Measurements from ENCODE around the gene PARP15.
"Not testable (repeated sequence)": the region's sequence is repeated elsewhere in the genome, so short reads cannot be mapped to it uniquely, and the experiment has no call there.

Gene PARP15

GRCh38 chr3:122615303-122615702 lies 37.9 kb downstream of the PARP15 start:
- in situ Hi-C loops (cut with HindIII; ENCODE audit: low sequenced_read_pairs), result no loop called here

DNA sequence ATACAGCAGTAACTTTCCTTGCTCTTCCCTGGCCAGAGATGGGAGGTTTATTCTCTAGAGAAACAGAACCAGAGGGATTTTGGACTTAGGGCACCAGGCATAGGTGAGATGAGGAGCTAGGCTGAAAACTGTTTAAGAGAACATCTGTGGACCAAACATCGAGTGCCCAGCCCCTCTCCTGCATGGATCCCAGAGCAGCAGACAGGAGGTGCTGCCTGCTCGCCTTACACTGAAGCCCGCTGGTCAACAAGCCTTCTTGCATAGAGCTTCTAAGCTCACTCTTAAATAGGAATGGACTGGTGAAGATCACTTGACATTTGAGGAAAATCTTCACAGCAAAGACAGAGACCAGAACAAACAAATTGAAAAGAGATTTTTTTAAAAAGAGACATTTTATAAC lies 41.2 kb downstream of the PARP15 start:
- in situ Hi-C loops (cut with HindIII; ENCODE audit: low sequenced_read_pairs), result no loop called here

DNA sequence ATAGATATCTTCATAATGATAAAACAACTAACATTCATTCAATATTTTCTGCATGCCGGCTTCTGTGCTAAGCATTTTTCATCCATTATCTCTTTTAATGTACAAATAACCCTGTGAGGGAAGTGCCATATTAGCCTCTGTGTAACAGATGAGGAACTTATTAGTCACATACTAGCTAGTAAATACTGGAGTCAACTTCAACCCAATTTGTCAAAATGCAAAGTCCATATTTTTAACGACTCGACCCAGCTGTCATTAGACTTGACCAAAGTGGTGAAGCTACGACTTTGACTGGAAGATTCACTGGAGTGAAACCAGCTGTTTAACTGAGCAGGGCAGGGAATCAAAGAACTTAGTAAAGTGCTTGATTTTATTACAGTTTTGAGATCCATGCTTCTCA lies 41.6 kb downstream of the PARP15 start:
- in situ Hi-C loops (cut with HindIII; ENCODE audit: low sequenced_read_pairs), result no loop called here

- in situ Hi-C loops (cut with HindIII; ENCODE audit: low sequenced_read_pairs), result no loop called here
Observed at GRCh38 chr3:122620399-122620798, 42.9 kb downstream of the PARP15 start.

GRCh38 chr3:122621112-122621511 lies 43.7 kb downstream of the PARP15 start:
- in situ Hi-C loops (cut with HindIII; ENCODE audit: low sequenced_read_pairs), result no loop called here

GRCh38 chr3:122623031-122623829 lies 45.8 kb downstream of the PARP15 start:
- in situ Hi-C loops (cut with HindIII; ENCODE audit: low sequenced_read_pairs), result no loop called here

- in situ Hi-C loops (cut with HindIII; ENCODE audit: low sequenced_read_pairs), result no loop called here
Observed at GRCh38 chr3:122626515-122627180, 49.2 kb downstream of the PARP15 start.

GRCh38 chr3:122627301-122627700 lies 49.9 kb downstream of the PARP15 start:
- in situ Hi-C loops (cut with HindIII; ENCODE audit: low sequenced_read_pairs), result no loop called here

GRCh38 chr3:122628567-122628966 lies 51.1 kb downstream of the PARP15 start:
- in situ Hi-C loops (cut with HindIII; ENCODE audit: low sequenced_read_pairs), result no loop called here

DNA sequence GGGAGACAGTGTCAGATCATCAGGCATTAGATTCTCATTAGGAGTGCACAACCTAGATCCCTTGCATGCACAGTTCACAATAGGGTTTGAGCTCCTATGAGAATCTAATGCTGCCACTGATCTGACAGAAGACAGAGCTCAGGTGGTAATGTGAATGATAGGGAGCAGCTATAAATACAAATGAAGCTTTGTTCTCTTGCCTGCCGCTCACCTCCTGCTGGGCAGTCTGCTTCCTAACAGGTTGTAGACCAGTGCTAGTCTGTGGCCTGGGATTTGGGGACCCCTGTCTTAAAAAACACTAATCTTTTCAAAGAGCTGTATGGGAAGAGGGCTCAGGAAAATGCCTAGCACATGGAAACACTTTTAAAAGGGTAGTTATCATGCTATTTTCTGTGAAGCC lies 52.3 kb downstream of the PARP15 start:
- in situ Hi-C loops (cut with HindIII; ENCODE audit: low sequenced_read_pairs), result no loop called here

GRCh38 chr3:122635789-122636188 lies 58.3 kb downstream of the PARP15 start:
- in situ Hi-C loops (cut with HindIII; ENCODE audit: low sequenced_read_pairs), result no loop called here

DNA sequence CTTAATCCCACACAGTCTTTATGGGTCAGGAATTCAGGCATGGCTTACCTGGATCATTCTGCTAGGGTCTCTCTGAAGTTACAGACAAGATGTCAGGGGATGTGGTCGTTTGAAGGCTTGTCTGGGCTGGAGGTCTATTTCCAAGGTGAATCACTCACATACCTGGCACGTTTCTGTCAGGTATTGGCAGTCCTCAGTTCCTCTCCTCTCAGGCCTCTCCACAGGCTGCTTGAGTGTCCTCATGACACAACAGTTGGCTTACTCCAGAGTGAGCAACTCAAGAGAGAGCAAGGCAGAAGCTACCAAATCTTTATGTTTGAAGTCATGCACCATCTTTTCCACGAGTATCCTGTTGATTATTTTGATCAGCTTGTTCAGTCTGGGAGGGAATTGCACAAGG lies 59.2 kb downstream of the PARP15 start:
- in situ Hi-C loops (cut with HindIII; ENCODE audit: low sequenced_read_pairs), result no loop called here

GRCh38 chr3:122640437-122640999 lies 63.1 kb downstream of the PARP15 start:
- in situ Hi-C loops (cut with HindIII; ENCODE audit: low sequenced_read_pairs), result no loop called here

- in situ Hi-C loops (cut with HindIII; ENCODE audit: low sequenced_read_pairs), result no loop called here
Observed at GRCh38 chr3:122642935-122643334, 65.5 kb downstream of the PARP15 start.

DNA sequence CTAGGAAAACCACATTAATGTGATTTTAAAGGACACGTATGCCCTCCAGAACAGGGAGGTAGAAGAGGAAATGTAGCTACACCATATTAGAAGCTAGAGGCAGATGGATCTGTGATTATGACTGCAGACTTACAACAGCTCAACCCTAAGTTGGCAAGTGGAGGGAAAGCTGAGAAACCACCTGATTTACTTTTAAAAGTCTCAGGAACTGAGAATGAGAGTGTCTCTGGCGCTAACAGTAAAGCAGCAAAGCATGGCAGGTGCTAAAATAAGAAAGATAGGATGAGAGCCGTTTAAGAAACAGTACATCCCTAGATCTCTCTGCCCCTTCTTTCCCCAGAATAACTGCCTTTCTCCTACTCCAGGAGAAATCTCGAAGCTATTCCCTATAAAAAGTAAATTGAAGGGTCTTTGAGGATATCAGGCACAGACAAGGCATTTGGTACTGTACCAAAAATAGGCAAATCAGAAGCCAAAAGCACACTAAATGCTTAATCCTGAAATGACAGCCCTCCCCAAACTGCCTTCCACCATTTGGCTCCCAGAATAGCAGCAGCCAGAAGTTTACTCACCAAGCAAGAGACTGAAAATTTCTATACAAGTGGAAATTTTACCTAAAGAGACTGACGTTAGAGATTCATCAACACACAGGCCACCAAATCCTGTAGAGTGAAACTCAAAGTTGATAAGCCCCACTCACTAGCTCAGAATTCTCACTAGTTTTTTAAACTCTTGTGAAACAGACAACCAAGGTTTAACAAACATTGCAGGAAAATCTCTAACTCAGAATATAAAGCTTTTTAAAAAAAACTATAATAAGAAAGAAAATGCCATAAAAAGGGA lies 68.9 kb downstream of the PARP15 start:
- in situ Hi-C loops (cut with HindIII; ENCODE audit: low sequenced_read_pairs), result no loop called here

- in situ Hi-C loops (cut with HindIII; ENCODE audit: low sequenced_read_pairs), result not testable (repeated sequence)
Observed at GRCh38 chr3:122651233-122651907, 73.9 kb downstream of the PARP15 start.

- in situ Hi-C loops (cut with HindIII; ENCODE audit: low sequenced_read_pairs), result not testable (repeated sequence)
Observed at GRCh38 chr3:122651962-122652361, 74.5 kb downstream of the PARP15 start.

DNA sequence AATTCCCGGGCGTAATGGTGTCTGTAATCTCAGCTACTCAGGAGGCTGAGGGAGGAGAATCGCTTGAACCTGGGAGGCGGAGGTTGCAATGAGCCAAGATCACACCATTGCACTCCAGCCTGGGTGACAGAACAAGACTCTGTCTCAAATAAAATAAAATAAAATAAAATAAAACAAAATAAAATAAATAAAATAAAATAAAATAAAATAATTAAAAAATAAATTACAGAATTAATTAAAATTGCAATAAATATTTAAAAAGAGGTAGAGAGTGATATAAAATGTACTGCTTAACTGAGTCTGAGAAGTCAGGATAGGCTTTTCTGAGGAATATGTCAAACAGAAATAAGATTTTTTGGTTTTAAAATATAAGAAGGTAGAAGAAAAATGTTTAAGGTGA lies 80.9 kb downstream of the PARP15 start:
- in situ Hi-C loops (cut with HindIII; ENCODE audit: low sequenced_read_pairs), result not testable (repeated sequence)

DNA sequence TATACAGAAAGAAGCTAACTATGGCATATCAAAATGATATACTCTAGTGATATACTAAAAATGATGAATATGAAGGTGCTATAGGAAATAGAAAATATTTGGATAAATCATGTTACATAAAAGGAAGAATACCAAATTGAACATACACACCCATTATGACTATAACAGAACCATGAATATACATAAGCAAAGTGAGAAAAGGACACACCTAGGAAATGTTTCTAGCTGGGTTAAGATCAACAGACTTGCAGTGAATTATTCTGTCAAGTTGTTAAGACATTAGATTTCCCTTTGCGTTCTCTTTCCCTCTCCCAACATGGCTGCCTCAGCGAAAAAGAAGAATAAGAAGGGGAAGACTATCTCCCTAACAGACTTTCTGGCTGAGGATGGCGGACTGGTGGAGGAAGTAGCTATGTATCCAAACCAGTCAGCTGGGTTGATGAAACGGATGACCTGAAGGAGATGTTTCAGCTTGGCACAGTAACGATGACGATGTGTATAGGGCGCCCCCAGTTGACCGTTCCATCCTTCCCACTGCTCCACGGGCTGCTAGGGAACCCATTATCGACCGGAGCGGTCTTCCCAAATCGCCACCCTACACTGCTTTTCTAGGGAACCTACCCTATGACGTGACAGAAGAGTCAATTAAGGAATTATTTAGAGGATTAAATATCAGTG lies 83.0 kb downstream of the PARP15 start:
- in situ Hi-C loops (cut with HindIII; ENCODE audit: low sequenced_read_pairs), result no loop called here

DNA sequence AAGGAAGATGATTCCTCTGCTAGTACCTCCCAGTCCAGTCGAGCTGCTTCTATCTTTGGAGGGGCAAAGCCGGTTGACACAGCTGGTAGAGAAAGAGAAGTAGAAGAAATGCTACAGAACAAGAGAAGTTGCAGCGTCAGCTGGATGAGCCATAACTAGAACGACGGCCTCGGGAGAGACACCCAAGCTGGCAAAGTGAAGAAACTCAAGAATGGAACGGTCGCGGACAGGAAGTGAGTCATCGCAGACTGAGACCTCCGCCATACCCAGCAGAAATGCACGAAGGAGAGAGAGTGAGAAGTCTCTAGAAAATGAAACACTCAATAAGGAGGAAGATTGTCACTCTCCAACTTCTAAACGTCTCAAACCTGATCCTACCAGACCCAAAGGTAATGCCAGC lies 84.2 kb downstream of the PARP15 start:
- in situ Hi-C loops (cut with HindIII; ENCODE audit: low sequenced_read_pairs), result no loop called here

Measured in DLD1 (cell line).